Uterus (tissue), 2 donors: ENCODE data around the gene PSME3IP1.

Experiments used
- CTCF ChIP-seq, 4 experiments: fragments of 200-600 bp in 2 of 4; fragments of 450-650 bp in 2 of 4; sonication (generic) in 2 of 4; IDR thresholded peaks; one replicate each; pipeline ENCODE4 v1.5.1; 2016 to 2019; ENCODE audit warnings: antibody characterized with exemption in 4 of 4, mild to moderate bottlenecking in 2 of 4, moderate library complexity in 1 of 4
- POLR2A ChIP-seq, 2 donors: fragments of 450-650 bp; IDR thresholded peaks; one replicate each; pipeline ENCODE4 v1.6.1; 2016; ENCODE audit warnings: antibody characterized with exemption in 2 of 2, mild to moderate bottlenecking in 1 of 2, moderate library complexity in 1 of 2

- TF ChIP-seq CTCF (IDR thresholded peaks at IDR 0.05): no peak
- no peak for TF ChIP-seq POLR2A (IDR thresholded peaks at IDR 0.05)
Measured at GRCh38 chr16:57184887-57185445, 873 bp downstream of the PSME3IP1 start.
